OCI-LY1 (cell line): ENCODE data around the gene RAB33A.

Experiments used
- H2AFZ ChIP-seq: fragments of 200-600 bp; sonication (generic), shearing (Covaris generic); 2 replicates; pipeline ENCODE4 v1.6.0; 2014; ENCODE audit warnings: antibody characterized with exemption, mild to moderate bottlenecking, low read length
- H3F3A ChIP-seq: fragments of 200-600 bp; sonication (generic), shearing (Covaris generic); 2 replicates; pipeline ENCODE4 v1.6.0; 2014; ENCODE audit warnings: mild to moderate bottlenecking, antibody characterized with exemption, low read length, moderate library complexity; ENCODE audit not compliant: insufficient read depth
- H3K27ac ChIP-seq: fragments of 200-600 bp; sonication (generic); 2 replicates; pipeline ENCODE4 v1.5.1; 2014; ENCODE audit warnings: low read length, mixed run types, mild to moderate bottlenecking, low read depth; ENCODE audit not compliant: poor library complexity, severe bottlenecking
- H3K27me3 ChIP-seq: fragments of 200-600 bp; sonication (generic); 2 replicates; pipeline ENCODE4 v1.6.0; 2014; ENCODE audit warnings: antibody characterized with exemption, mild to moderate bottlenecking, low read length, moderate library complexity; ENCODE audit not compliant: insufficient read depth
- H3K36me3 ChIP-seq: fragments of 200-600 bp; sonication (generic); 2 replicates; pipeline ENCODE4 v1.6.1; 2014; ENCODE audit warnings: mild to moderate bottlenecking, antibody characterized with exemption, low read length, moderate library complexity, mixed read lengths; ENCODE audit not compliant: insufficient read depth
- H3K4me1 ChIP-seq: fragments of 200-600 bp; sonication (generic); 2 replicates; pipeline ENCODE4 v1.5.1; 2014; ENCODE audit warnings: mild to moderate bottlenecking, low read length, moderate library complexity; ENCODE audit not compliant: insufficient read depth, severe bottlenecking
- H3K4me2 ChIP-seq: fragments of 200-600 bp; sonication (generic), shearing (Covaris generic); 2 replicates; pipeline ENCODE4 v1.6.1; 2014; ENCODE audit warnings: low read length
- H3K4me3 ChIP-seq: fragments of 200-600 bp; sonication (generic); 2 replicates; pipeline ENCODE4 v1.5.1; 2014; ENCODE audit warnings: low read length, low read depth, mild to moderate bottlenecking, mixed read lengths; ENCODE audit not compliant: poor library complexity, severe bottlenecking
- H3K79me2 ChIP-seq: fragments of 200-600 bp; shearing (Covaris generic); 2 replicates; pipeline ENCODE4 v1.6.1; 2016; ENCODE audit warnings: mixed run types, low read length, mixed read lengths; ENCODE audit not compliant: insufficient read depth
- H3K9ac ChIP-seq: fragments of 200-600 bp; sonication (generic), shearing (Covaris generic); 2 replicates; pipeline ENCODE4 v1.6.1; 2014; ENCODE audit warnings: mild to moderate bottlenecking, low read length, mixed read lengths
- H3K9me2 ChIP-seq: fragments of 200-600 bp; sonication (generic), shearing (Covaris generic); 2 replicates; pipeline ENCODE4 v1.6.1; 2014; ENCODE audit warnings: low read depth, mild to moderate bottlenecking, low read length, mixed read lengths
- H3K9me3 ChIP-seq: fragments of 200-600 bp; shearing (Covaris generic); 2 replicates; pipeline ENCODE4 v1.6.1; 2014; ENCODE audit warnings: low read length, mixed read lengths
- H4K20me1 ChIP-seq: fragments of 200-600 bp; sonication (generic), shearing (Covaris generic); 2 replicates; pipeline ENCODE4 v1.6.0; 2016; ENCODE audit warnings: mild to moderate bottlenecking, low read length; ENCODE audit not compliant: insufficient read depth
- CTCF ChIP-seq: fragments of 200-600 bp; sonication (generic), shearing (Covaris generic); IDR thresholded peaks from 2 replicates; pipeline ENCODE4 v1.5.1; 2017; ENCODE audit warnings: mild to moderate bottlenecking, antibody characterized with exemption, low read length, moderate library complexity, mixed read lengths
- EZH2 ChIP-seq: fragments of 200-600 bp; sonication (generic), shearing (Covaris generic); IDR thresholded peaks from 2 replicates; pipeline ENCODE4 v1.8.0; 2017; ENCODE audit warnings: borderline replicate concordance, mixed run types, mild to moderate bottlenecking, antibody characterized with exemption, low read length, moderate library complexity, mixed read lengths

The RAB33A gene

GRCh38 chrX:130186651-130187050, 14.9 kb downstream of the RAB33A start:
- TF ChIP-seq CTCF (no peak), EZH2 (no peak)
- H3F3A ChIP-seq = no peaks in the 10 kb centered on the region
- H3K4me2 ChIP-seq = no peak overlapping the region
- no peak overlapping the region for H2AFZ ChIP-seq
- no peaks in the 10 kb centered on the region for H3K79me2 ChIP-seq
- H3K9me3 ChIP-seq = no peaks in the 10 kb centered on the region
- H3K4me3 ChIP-seq = no peak overlapping the region
- no peaks in the 10 kb centered on the region for H4K20me1 ChIP-seq
- H3K27me3 ChIP-seq = no peaks in the 10 kb centered on the region
- H3K9ac ChIP-seq = no peak overlapping the region
- H3K27ac ChIP-seq = no peak overlapping the region
- H3K36me3 ChIP-seq = peaks cover 7% of the 10 kb centered on the region; the same call in 1 of the 2 replicates
- H3K9me2 ChIP-seq = no peaks in the 10 kb centered on the region
- H3K4me1 ChIP-seq = peaks cover 13% of the 10 kb centered on the region

GRCh38 chrX:130190801-130191200, 19.0 kb downstream of the RAB33A start:
- Histone ChIP-seq H3F3A (no peaks in the 10 kb centered on the region), H3K4me1 (no peaks in the 10 kb centered on the region), H3K9me3 (no peaks in the 10 kb centered on the region), H3K36me3 (no peaks in the 10 kb centered on the region), H3K27ac (no peak overlapping the region), H4K20me1 (no peaks in the 10 kb centered on the region), H3K79me2 (no peaks in the 10 kb centered on the region), H3K9me2 (no peaks in the 10 kb centered on the region), H3K27me3 (no peaks in the 10 kb centered on the region), H3K4me2 (no peak overlapping the region), H3K4me3 (no peak overlapping the region), H3K9ac (no peak overlapping the region), H2AFZ (no peak overlapping the region)
- no peak for TF ChIP-seq EZH2
- no peak for TF ChIP-seq CTCF

GRCh38 chrX:130196466-130196865, 24.7 kb downstream of the RAB33A start:
- Histone ChIP-seq H3K9me2 (no peaks in the 10 kb centered on the region), H3K36me3 (no peaks in the 10 kb centered on the region), H3K4me2 (no peak overlapping the region), H3F3A (no peaks in the 10 kb centered on the region), H3K9me3 (no peaks in the 10 kb centered on the region), H3K27ac (no peak overlapping the region), H3K79me2 (no peaks in the 10 kb centered on the region), H2AFZ (no peak overlapping the region), H3K27me3 (no peaks in the 10 kb centered on the region), H3K9ac (no peak overlapping the region), H3K4me3 (no peak overlapping the region), H4K20me1 (no peaks in the 10 kb centered on the region), H3K4me1 (no peaks in the 10 kb centered on the region)
- no peak for TF ChIP-seq EZH2

GRCh38 chrX:130197464-130197863, 25.7 kb downstream of the RAB33A start:
- Histone ChIP-seq H3K4me3 (no peak overlapping the region), H3F3A (no peaks in the 10 kb centered on the region), H3K79me2 (no peaks in the 10 kb centered on the region), H3K9me3 (no peaks in the 10 kb centered on the region), H3K4me2 (no peak overlapping the region), H3K27me3 (no peaks in the 10 kb centered on the region), H3K4me1 (no peaks in the 10 kb centered on the region), H3K27ac (no peak overlapping the region), H4K20me1 (no peaks in the 10 kb centered on the region), H3K9ac (no peak overlapping the region), H3K36me3 (peaks cover 9% of the 10 kb centered on the region; the same call in 1 of the 2 replicates), H2AFZ (no peak overlapping the region), H3K9me2 (no peaks in the 10 kb centered on the region)
- no peak for TF ChIP-seq CTCF
- TF ChIP-seq EZH2 = no peak
